MCF 10A (cell line): ENCODE data around the gene HTR3A. TPM values are rescaled to one million over a fixed set of nuclear protein-coding genes. Genes with fewer than 3 reads are reported as not detected.

ENCODE experiments used
- BruUV-seq: library from RNA; stranded (reverse); fragments of 400-500 nt; replicated peaks from 2 replicates; lab custom pipeline; 2021; lab: Mats Ljungman, UMichigan
- CTCF ChIA-PET: fragments of 300-600 bp; sonication (Branson Sonifier 250); formaldehyde crosslinking; extraction: SDS; loops from one replicate; lab custom pipeline; 2021; ENCODE audit warnings: antibody characterized with exemption, inconsistent platforms; lab: Yijun Ruan, JAX
- POLR2A ChIA-PET: fragments of 300-600, 350-650 bp; sonication (Branson Sonifier 250); formaldehyde crosslinking; extraction: SDS; loops from one replicate; lab custom pipeline; 2020; ENCODE audit warnings: antibody characterized with exemption, inconsistent platforms; lab: Yijun Ruan, JAX
- DNase-seq: peaks from one replicate; pipeline ENCODE4 v3.0.0-alpha.2; 2018; ENCODE audit not compliant: unreplicated experiment
- H3K27ac Mint-ChIP-seq: one replicate; pipeline ENCODE4 v1.8.0; 2022; ENCODE audit warnings: mild to moderate bottlenecking, low read depth, mixed read lengths; ENCODE audit not compliant: unreplicated experiment
- H3K27me3 Mint-ChIP-seq: one replicate; pipeline ENCODE4 v1.8.0; 2022; ENCODE audit warnings: mixed read lengths; ENCODE audit not compliant: insufficient read depth, unreplicated experiment
- H3K36me3 Mint-ChIP-seq: one replicate; pipeline ENCODE4 v1.8.0; 2022; ENCODE audit warnings: mild to moderate bottlenecking, moderate library complexity, mixed read lengths; ENCODE audit not compliant: insufficient read depth, unreplicated experiment
- H3K4me1 Mint-ChIP-seq: one replicate; pipeline ENCODE4 v1.8.0; 2022; ENCODE audit warnings: mixed read lengths; ENCODE audit not compliant: insufficient read depth, unreplicated experiment
- H3K4me3 Mint-ChIP-seq: one replicate; pipeline ENCODE4 v1.8.0; 2022; ENCODE audit warnings: mild to moderate bottlenecking, moderate library complexity, mixed read lengths; ENCODE audit not compliant: unreplicated experiment
- H3K9me3 Mint-ChIP-seq: one replicate; pipeline ENCODE4 v1.8.0; 2022; ENCODE audit warnings: mixed read lengths; ENCODE audit not compliant: unreplicated experiment
- intact Hi-C: fragments of 100-400 bp; cut with micrococcal nuclease; formaldehyde crosslinking; loops from 2 replicates; pipeline ENCODE4 v1.14.1; 2022
- total RNA-seq: library from RNA; stranded (reverse); gene quantifications from 2 replicates; pipeline ENCODE4 v1.2.3, GENCODE V29; 2022
- TF ChIP-seq, protein P1 (sequence below): fragments of 200-600 bp; IDR thresholded peaks from one replicate; pipeline ENCODE4 v1.8.0; 2022; ENCODE audit warnings: antibody characterized with exemption, mild to moderate bottlenecking; ENCODE audit not compliant: unreplicated experiment

The HTR3A gene
- total RNA-seq, 1 experiment from 2014 or later: not detected

DNA sequence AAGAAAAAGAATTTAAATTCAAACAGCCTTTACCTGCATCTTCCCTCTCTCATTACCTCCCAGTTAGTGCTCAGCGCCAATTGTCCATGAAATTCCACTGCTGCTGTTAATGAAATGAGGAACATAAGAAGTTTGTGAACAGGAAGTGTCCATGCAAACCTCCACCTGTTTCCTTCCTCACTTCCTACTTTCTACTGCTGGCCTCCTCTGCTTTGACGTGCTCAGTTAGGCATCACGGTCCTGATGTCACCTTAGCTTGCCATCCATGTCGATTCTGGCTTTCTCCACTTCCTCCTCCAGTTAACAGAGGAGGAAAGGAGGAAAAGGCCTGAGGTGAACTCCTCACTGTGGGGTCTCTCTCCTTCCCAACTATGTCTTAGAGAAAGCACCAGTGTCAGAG is 26.9 kb upstream of the HTR3A start:
- BruUV-seq: no TSS peak
- Mint-ChIP-seq H3K9me3 (no peaks in the 10 kb centered on the region), H3K4me1 (no peaks in the 10 kb centered on the region), H3K4me3 (no peak overlapping the region), H3K36me3 (no peaks in the 10 kb centered on the region), H3K27me3 (peaks cover 67% of the 10 kb centered on the region), H3K27ac (no peak overlapping the region)
- TF ChIP-seq, protein P1, sequence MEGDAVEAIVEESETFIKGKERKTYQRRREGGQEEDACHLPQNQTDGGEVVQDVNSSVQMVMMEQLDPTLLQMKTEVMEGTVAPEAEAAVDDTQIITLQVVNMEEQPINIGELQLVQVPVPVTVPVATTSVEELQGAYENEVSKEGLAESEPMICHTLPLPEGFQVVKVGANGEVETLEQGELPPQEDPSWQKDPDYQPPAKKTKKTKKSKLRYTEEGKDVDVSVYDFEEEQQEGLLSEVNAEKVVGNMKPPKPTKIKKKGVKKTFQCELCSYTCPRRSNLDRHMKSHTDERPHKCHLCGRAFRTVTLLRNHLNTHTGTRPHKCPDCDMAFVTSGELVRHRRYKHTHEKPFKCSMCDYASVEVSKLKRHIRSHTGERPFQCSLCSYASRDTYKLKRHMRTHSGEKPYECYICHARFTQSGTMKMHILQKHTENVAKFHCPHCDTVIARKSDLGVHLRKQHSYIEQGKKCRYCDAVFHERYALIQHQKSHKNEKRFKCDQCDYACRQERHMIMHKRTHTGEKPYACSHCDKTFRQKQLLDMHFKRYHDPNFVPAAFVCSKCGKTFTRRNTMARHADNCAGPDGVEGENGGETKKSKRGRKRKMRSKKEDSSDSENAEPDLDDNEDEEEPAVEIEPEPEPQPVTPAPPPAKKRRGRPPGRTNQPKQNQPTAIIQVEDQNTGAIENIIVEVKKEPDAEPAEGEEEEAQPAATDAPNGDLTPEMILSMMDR: no peak
- ChIA-PET POLR2A (no interaction called here), CTCF (no interaction called here)
- no peak for DNase-seq
- intact Hi-C loops: no loop called here

DNA sequence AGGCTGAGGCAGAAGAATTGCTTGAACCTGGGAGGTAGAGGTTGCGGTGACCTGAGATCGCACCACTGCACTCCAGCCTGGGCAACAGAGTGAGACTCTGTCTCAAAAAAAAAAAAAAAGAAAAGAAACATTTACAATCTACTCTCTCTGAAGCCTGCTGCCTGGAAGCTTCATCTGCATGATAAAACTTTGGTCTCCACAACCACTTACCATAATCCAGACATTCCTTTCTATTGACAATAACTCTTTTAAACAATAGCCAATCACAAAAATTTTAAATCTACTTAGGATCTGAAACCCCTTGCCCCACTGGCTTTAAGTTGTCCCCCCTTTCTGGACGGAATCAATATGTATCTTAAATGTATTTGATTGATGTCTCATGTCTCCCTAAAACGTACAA is 25.0 kb upstream of the HTR3A start:
- TF ChIP-seq, protein P1: no peak
- Mint-ChIP-seq H3K36me3 (no peaks in the 10 kb centered on the region), H3K4me1 (no peaks in the 10 kb centered on the region), H3K4me3 (no peak overlapping the region), H3K27me3 (peaks cover 86% of the 10 kb centered on the region), H3K27ac (no peak overlapping the region), H3K9me3 (no peaks in the 10 kb centered on the region)
- no TSS peak for BruUV-seq
- CTCF ChIA-PET: no interaction called here
- POLR2A ChIA-PET: no interaction called here
- intact Hi-C loops: no loop called here
- DNase-seq: no peak

DNA sequence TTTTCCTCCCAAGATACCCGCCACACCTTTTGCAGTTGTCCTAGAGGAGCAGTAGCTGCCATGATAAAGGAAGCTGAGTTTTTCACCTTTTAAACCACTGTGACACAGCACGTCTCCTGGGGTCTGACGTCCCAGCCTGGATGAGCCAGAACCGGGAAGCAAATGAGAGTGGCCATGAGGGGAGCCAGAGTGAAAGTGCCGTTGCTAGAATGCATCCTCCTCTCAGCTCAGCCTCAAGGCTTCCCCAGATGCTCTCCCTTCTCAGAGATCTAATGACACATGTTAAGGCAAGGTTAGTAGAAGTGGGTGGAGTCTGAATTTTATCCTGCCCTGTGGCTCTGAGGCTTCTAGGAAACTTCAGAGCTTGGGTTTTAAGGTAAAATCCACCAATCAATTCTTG is 23.4 kb upstream of the HTR3A start:
- H3K27me3 Mint-ChIP-seq: peaks cover 83% of the 10 kb centered on the region
- ChIA-PET CTCF (no interaction called here), POLR2A (no interaction called here)
- no peaks in the 10 kb centered on the region for H3K4me1 Mint-ChIP-seq
- TF ChIP-seq, protein P1: no peak
- no peaks in the 10 kb centered on the region for H3K36me3 Mint-ChIP-seq
- intact Hi-C loops: no loop called here
- BruUV-seq: no TSS peak
- H3K9me3 Mint-ChIP-seq: no peaks in the 10 kb centered on the region
- no peak overlapping the region for H3K4me3 Mint-ChIP-seq
- H3K27ac Mint-ChIP-seq: no peak overlapping the region
- DNase-seq: no peak

DNA sequence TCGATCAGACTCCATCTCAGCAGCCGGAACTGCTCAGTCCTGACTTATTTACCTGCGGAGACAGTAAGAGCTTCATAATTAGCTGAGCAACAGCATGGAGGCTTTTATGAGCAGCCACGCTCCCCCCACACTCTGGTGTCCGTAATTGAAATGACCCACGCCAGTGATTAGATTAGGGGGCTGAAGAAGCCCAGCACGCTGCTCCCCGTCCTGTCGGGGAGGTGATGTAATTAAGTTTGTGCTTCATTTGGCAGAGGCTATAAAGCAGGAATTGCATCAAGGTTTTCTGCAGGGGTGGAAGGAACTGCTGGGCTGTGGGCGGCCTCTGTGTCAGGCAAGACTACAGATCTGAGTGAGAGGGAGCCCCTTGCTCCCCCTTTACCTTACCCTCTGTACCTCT is 22.8 kb upstream of the HTR3A start:
- TF ChIP-seq, protein P1: no peak
- Mint-ChIP-seq H3K27me3 (peaks cover 82% of the 10 kb centered on the region), H3K27ac (no peak overlapping the region), H3K36me3 (no peaks in the 10 kb centered on the region), H3K4me3 (no peak overlapping the region), H3K9me3 (no peaks in the 10 kb centered on the region), H3K4me1 (no peaks in the 10 kb centered on the region)
- DNase-seq: no peak
- POLR2A ChIA-PET: no interaction called here
- CTCF ChIA-PET: no interaction called here
- intact Hi-C loops: no loop called here
- BruUV-seq: no TSS peak
